Measurements from ENCODE around the gene ZNF326.
"Not testable (repeated sequence)": the region's sequence is repeated elsewhere in the genome, so short reads cannot be mapped to it uniquely, and the experiment has no call there.

Gene ZNF326

GRCh38 chr1:89995598-89996449 lies 914 bp downstream of the ZNF326 start:
- Histone ChIP-seq H3K4me1 (ENCODE audit: control insufficient read depth in 2 of 2, insufficient read depth in 1 of 2, low read depth in 1 of 2, low read length in 2 of 2) (peaks cover 0 to 12% of the 10 kb centered on the region in 2 donors), H2AFZ (ENCODE audit: low read length) (peak overlapping the region; percentile 95), H2BK120ac (ENCODE audit: low read depth, low read length) (no peak overlapping the region), H3K23ac (ENCODE audit: low read depth, low read length, poor library complexity) (peak overlapping the region; percentile 89), H2BK12ac (ENCODE audit: low read length) (no peak overlapping the region), H3K4ac (ENCODE audit: low read length) (peak overlapping the region; percentile 80), H3K4me3 (ENCODE audit: low read length in 2 of 2) (peak overlapping the region; percentile 93 to 96), H3K9ac (ENCODE audit: low read depth, low read length, poor library complexity) (peak overlapping the region; percentile 98), H4K91ac (ENCODE audit: low read depth, low read length, poor library complexity) (no peak overlapping the region), H2BK5ac (ENCODE audit: low read length) (peak overlapping the region; percentile 98), H3K9me3 (replicated peaks in 1 of 2; ENCODE audit: control insufficient read depth in 2 of 2, insufficient read depth in 1 of 2, low read depth in 1 of 2, low read length in 2 of 2) (no peaks in the 10 kb centered on the region), H3K79me1 (ENCODE audit: low read depth, low read length) (no peaks in the 10 kb centered on the region), H3K14ac (ENCODE audit: low read length) (peak overlapping the region; percentile 10), H4K8ac (ENCODE audit: low read depth, low read length) (no peak overlapping the region), H3K27ac (replicated peaks; ENCODE audit: low read length) (peak overlapping the region; percentile 92), H3K18ac (ENCODE audit: low read length) (peak overlapping the region; percentile 100), H3K4me2 (ENCODE audit: insufficient read depth, low read length, poor library complexity, severe bottlenecking) (peak overlapping the region; percentile 42), H3K36me3 (replicated peaks in 1 of 2; ENCODE audit: control insufficient read depth in 2 of 2, insufficient read depth in 2 of 2, low read length in 2 of 2) (peaks cover 0 to 35% of the 10 kb centered on the region in 2 donors), H2BK15ac (ENCODE audit: low read length) (peak overlapping the region; percentile 60), H3K27me3 (ENCODE audit: control insufficient read depth in 3 of 3, insufficient read depth in 3 of 3, low read depth in 1 of 3, low read length in 3 of 3) (no peaks in the 10 kb centered on the region), H2AK5ac (ENCODE audit: low read depth, low read length) (peak overlapping the region; percentile 62)
- WGBS, 2 donors (ENCODE audit: extremely low coverage in 2 of 2, insufficient read length in 2 of 2, insufficient replicate concordance in 1 of 2): no CpG with 5 or more reads among the region's 15 CpGs
- DNase-seq (ENCODE audit: low spot score): no peak

GRCh38 chr1:89996450-89997110 lies 1.7 kb downstream of the ZNF326 start:
- peaks cover 1 to 40% of the 10 kb centered on the region in 2 donors for H3K36me3 ChIP-seq (replicated peaks in 1 of 2; ENCODE audit: control insufficient read depth in 2 of 2, insufficient read depth in 2 of 2, low read length in 2 of 2)
- H2AFZ ChIP-seq (ENCODE audit: low read length): no peak overlapping the region
- H2BK120ac ChIP-seq (ENCODE audit: low read depth, low read length): no peak overlapping the region
- no peaks in the 10 kb centered on the region for H3K9me3 ChIP-seq (replicated peaks in 1 of 2; ENCODE audit: control insufficient read depth in 2 of 2, insufficient read depth in 1 of 2, low read depth in 1 of 2, low read length in 2 of 2)
- no peak overlapping the region for H3K18ac ChIP-seq (ENCODE audit: low read length)
- no peak overlapping the region for H3K9ac ChIP-seq (ENCODE audit: low read depth, low read length, poor library complexity)
- no peak overlapping the region for H3K23ac ChIP-seq (ENCODE audit: low read depth, low read length, poor library complexity)
- H3K4me1 ChIP-seq (ENCODE audit: control insufficient read depth in 2 of 2, insufficient read depth in 1 of 2, low read depth in 1 of 2, low read length in 2 of 2): peaks cover 0 to 12% of the 10 kb centered on the region in 2 donors
- peak overlapping the region; percentile 63 to 96 for H3K4me3 ChIP-seq (ENCODE audit: low read length in 2 of 2)
- H2BK15ac ChIP-seq (ENCODE audit: low read length): no peak overlapping the region
- DNase-seq (ENCODE audit: low spot score): no peak
- no CpG with 5 or more reads among the region's 9 CpGs for WGBS, 2 donors (ENCODE audit: extremely low coverage in 2 of 2, insufficient read length in 2 of 2, insufficient replicate concordance in 1 of 2)
- no peak overlapping the region for H4K91ac ChIP-seq (ENCODE audit: low read depth, low read length, poor library complexity)
- H3K79me1 ChIP-seq (ENCODE audit: low read depth, low read length): no peaks in the 10 kb centered on the region
- no peak overlapping the region for H2AK5ac ChIP-seq (ENCODE audit: low read depth, low read length)
- no peak overlapping the region for H2BK12ac ChIP-seq (ENCODE audit: low read length)
- H4K8ac ChIP-seq (ENCODE audit: low read depth, low read length): no peak overlapping the region
- H3K14ac ChIP-seq (ENCODE audit: low read length): no peak overlapping the region
- no peak overlapping the region for H3K4ac ChIP-seq (ENCODE audit: low read length)
- no peaks in the 10 kb centered on the region for H3K27me3 ChIP-seq (ENCODE audit: control insufficient read depth in 3 of 3, insufficient read depth in 3 of 3, low read depth in 1 of 3, low read length in 3 of 3)
- no peak overlapping the region for H2BK5ac ChIP-seq (ENCODE audit: low read length)
- H3K4me2 ChIP-seq (ENCODE audit: insufficient read depth, low read length, poor library complexity, severe bottlenecking): peak overlapping the region; percentile 42
- no peak overlapping the region for H3K27ac ChIP-seq (replicated peaks; ENCODE audit: low read length)

- WGBS, 2 donors (ENCODE audit: extremely low coverage in 2 of 2, insufficient read length in 2 of 2, insufficient replicate concordance in 1 of 2): no CpG with 5 or more reads among the region's 4 CpGs
- not testable (repeated sequence) for H4K8ac ChIP-seq (ENCODE audit: low read depth, low read length); H3K4ac ChIP-seq (ENCODE audit: low read length); H2AK5ac ChIP-seq (ENCODE audit: low read depth, low read length); DNase-seq (ENCODE audit: low spot score); H3K79me1 ChIP-seq (ENCODE audit: low read depth, low read length); H3K27ac ChIP-seq (replicated peaks; ENCODE audit: low read length); H3K9me3 ChIP-seq (replicated peaks in 1 of 2; ENCODE audit: control insufficient read depth in 2 of 2, insufficient read depth in 1 of 2, low read depth in 1 of 2, low read length in 2 of 2); H3K9ac ChIP-seq (ENCODE audit: low read depth, low read length, poor library complexity); H3K18ac ChIP-seq (ENCODE audit: low read length); H2BK120ac ChIP-seq (ENCODE audit: low read depth, low read length); H2BK5ac ChIP-seq (ENCODE audit: low read length); H3K14ac ChIP-seq (ENCODE audit: low read length); H2BK12ac ChIP-seq (ENCODE audit: low read length); H3K23ac ChIP-seq (ENCODE audit: low read depth, low read length, poor library complexity); H4K91ac ChIP-seq (ENCODE audit: low read depth, low read length, poor library complexity); H2AFZ ChIP-seq (ENCODE audit: low read length); H2BK15ac ChIP-seq (ENCODE audit: low read length); H3K27me3 ChIP-seq (ENCODE audit: control insufficient read depth in 3 of 3, insufficient read depth in 3 of 3, low read depth in 1 of 3, low read length in 3 of 3)
- Histone ChIP-seq H3K36me3 (replicated peaks in 1 of 2; ENCODE audit: control insufficient read depth in 2 of 2, insufficient read depth in 2 of 2, low read length in 2 of 2) (peaks cover 1 to 43% of the 10 kb centered on the region in 2 donors), H3K4me3 (ENCODE audit: low read length in 2 of 2) (peak overlapping the region in 1 of 2 donors; percentile 96), H3K4me2 (ENCODE audit: insufficient read depth, low read length, poor library complexity, severe bottlenecking) (peak overlapping the region; percentile 15), H3K4me1 (ENCODE audit: control insufficient read depth in 2 of 2, insufficient read depth in 1 of 2, low read depth in 1 of 2, low read length in 2 of 2) (peaks cover 0 to 12% of the 10 kb centered on the region in 2 donors)
Observed at GRCh38 chr1:89997152-89997551, 2.2 kb downstream of the ZNF326 start.

GRCh38 chr1:89998306-89998705 lies 3.4 kb downstream of the ZNF326 start:
- H3K4me3 ChIP-seq (ENCODE audit: low read length in 2 of 2): no peak overlapping the region

More at GRCh38 chr1:89998306-89998705, 3.4 kb downstream of the ZNF326 start:
- Histone ChIP-seq H3K9me3 (replicated peaks in 1 of 2; ENCODE audit: control insufficient read depth in 2 of 2, insufficient read depth in 1 of 2, low read depth in 1 of 2, low read length in 2 of 2) (no peaks in the 10 kb centered on the region), H2AK5ac (ENCODE audit: low read depth, low read length) (no peak overlapping the region), H3K4ac (ENCODE audit: low read length) (no peak overlapping the region), H3K18ac (ENCODE audit: low read length) (no peak overlapping the region), H4K91ac (ENCODE audit: low read depth, low read length, poor library complexity) (no peak overlapping the region), H2BK12ac (ENCODE audit: low read length) (no peak overlapping the region), H3K27ac (replicated peaks; ENCODE audit: low read length) (no peak overlapping the region), H3K14ac (ENCODE audit: low read length) (no peak overlapping the region), H3K9ac (ENCODE audit: low read depth, low read length, poor library complexity) (no peak overlapping the region), H3K27me3 (ENCODE audit: control insufficient read depth in 3 of 3, insufficient read depth in 3 of 3, low read depth in 1 of 3, low read length in 3 of 3) (no peaks in the 10 kb centered on the region), H3K36me3 (replicated peaks in 1 of 2; ENCODE audit: control insufficient read depth in 2 of 2, insufficient read depth in 2 of 2, low read length in 2 of 2) (peaks cover 1 to 51% of the 10 kb centered on the region in 2 donors), H2BK5ac (ENCODE audit: low read length) (no peak overlapping the region), H4K8ac (ENCODE audit: low read depth, low read length) (no peak overlapping the region), H2AFZ (ENCODE audit: low read length) (no peak overlapping the region), H2BK120ac (ENCODE audit: low read depth, low read length) (no peak overlapping the region), H2BK15ac (ENCODE audit: low read length) (no peak overlapping the region), H3K79me1 (ENCODE audit: low read depth, low read length) (no peaks in the 10 kb centered on the region), H3K4me2 (ENCODE audit: insufficient read depth, low read length, poor library complexity, severe bottlenecking) (no peak overlapping the region), H3K4me1 (ENCODE audit: control insufficient read depth in 2 of 2, insufficient read depth in 1 of 2, low read depth in 1 of 2, low read length in 2 of 2) (peaks cover 0 to 12% of the 10 kb centered on the region in 2 donors), H3K23ac (ENCODE audit: low read depth, low read length, poor library complexity) (no peak overlapping the region)
- no peak for DNase-seq (ENCODE audit: low spot score)

Measured in neuronal stem cell (in vitro differentiated cells).